K562 (cell line): ENCODE data around the gene PRKAR2B. TPM values are rescaled to one million over a fixed set of nuclear protein-coding genes. Genes with fewer than 3 reads are reported as not detected.

Experiments
- CC2D1A ChIP-seq: fragments of 450-650 bp; IDR thresholded peaks from 2 replicates; pipeline ENCODE4 v1.6.1; 2017; ENCODE audit warnings: mild to moderate bottlenecking
- COPS2 ChIP-seq: fragments of 450-650 bp; conservative IDR thresholded peaks from 2 replicates; pipeline ENCODE4 v1.6.1; 2016; ENCODE audit warnings: mild to moderate bottlenecking, moderate library complexity
- FOXA1 ChIP-seq: fragments of 450-650 bp; IDR thresholded peaks from 2 replicates; pipeline ENCODE4 v1.6.1; 2016; ENCODE audit warnings: mild to moderate bottlenecking, borderline replicate concordance
- HDGF ChIP-seq: fragments of 450-650 bp; IDR thresholded peaks from 2 replicates; pipeline ENCODE4 v1.6.1; 2016
- HSF4 ChIP-seq: fragments of 250-450 bp; sonication (Bioruptor Pico); IDR thresholded peaks from 2 replicates; pipeline ENCODE4 v2.1.2; 2022; ENCODE audit warnings: mild to moderate bottlenecking, moderate library complexity, borderline replicate concordance
- MECOM ChIP-seq: fragments of 250-450 bp; sonication (Bioruptor Pico); IDR thresholded peaks from 2 replicates; pipeline ENCODE4 v1.8.0; 2022; ENCODE audit warnings: inconsistent platforms
- PCBP1 ChIP-seq: fragments of 200-400 bp; formaldehyde crosslinking; IDR thresholded peaks from 2 replicates; pipeline ENCODE4 v1.6.1; 2018; ENCODE audit warnings: mild to moderate bottlenecking, low read depth, low read length; ENCODE audit not compliant: poor library complexity, severe bottlenecking
- POLR2G ChIP-seq: fragments of 200-400 bp; formaldehyde crosslinking; IDR thresholded peaks from 2 replicates; pipeline ENCODE4 v1.6.1; 2017; ENCODE audit warnings: low read depth, mild to moderate bottlenecking, antibody characterized with exemption, low read length, moderate library complexity
- RBBP5 ChIP-seq: fragments of 200-600 bp; sonication (generic); IDR thresholded peaks from 2 replicates; pipeline ENCODE4 v1.6.1; 2012; ENCODE audit warnings: borderline replicate concordance, mild to moderate bottlenecking, low read length, control low read depth, inconsistent platforms; ENCODE audit not compliant: insufficient read depth, poor library complexity, severe bottlenecking
- RNF2 ChIP-seq: sonication (generic); IDR thresholded peaks from 2 replicates; pipeline ENCODE4 v1.6.1; 2016
- SIRT6 ChIP-seq: IDR thresholded peaks from one replicate; pipeline ENCODE4 v1.6.1; 2012; ENCODE audit warnings: low read depth, mild to moderate bottlenecking, control low read depth, inconsistent platforms, low read length, moderate library complexity
- SMARCA5 ChIP-seq: fragments of 450-650 bp; IDR thresholded peaks from 2 replicates; pipeline ENCODE4 v1.6.1; 2016
- SMARCB1 ChIP-seq: IDR thresholded peaks from 2 replicates; pipeline ENCODE4 v1.6.1; 2011; ENCODE audit warnings: improper control_type of control experiment, low read depth; ENCODE audit not compliant: insufficient read length
- TCF7L2 ChIP-seq: fragments of 150-350 bp; IDR thresholded peaks from 2 replicates; pipeline ENCODE4 v1.6.1; 2016; ENCODE audit warnings: low read depth, mild to moderate bottlenecking, low read length, moderate library complexity
- ZNF174 ChIP-seq: fragments of 250-450 bp; sonication (Bioruptor Pico); IDR thresholded peaks from 2 replicates; pipeline ENCODE4 v1.4.0; 2020; ENCODE audit warnings: mild to moderate bottlenecking
- ZNF184 ChIP-seq: sonication (generic); formaldehyde crosslinking; IDR thresholded peaks from 2 replicates; pipeline ENCODE4 v1.5.0; 2020; ENCODE audit warnings: missing genetic modification reagents
- ZNF347 ChIP-seq: fragments of 450-650 bp; formaldehyde crosslinking; IDR thresholded peaks from 2 replicates; pipeline ENCODE4 v1.4.0; 2020; ENCODE audit warnings: low read depth, mild to moderate bottlenecking, moderate library complexity
- ZNF75A ChIP-seq: fragments of 450-650 bp; formaldehyde crosslinking; IDR thresholded peaks from 2 replicates; pipeline ENCODE4 v1.4.0; 2020; ENCODE audit warnings: mild to moderate bottlenecking
- polyA plus RNA-seq, 8 experiments: library from polyadenylated mRNA; depleted of rRNA in 4 of 8; stranded (reverse) in 5 of 8; unstranded in 3 of 8; fragments of >200 nt; fragmentation: Nextera tagmentation in 2 of 8; fragmentation: Illumina TruSeq in 1 of 8; extraction: Ambion mirVana in 2 of 8; extraction: Trizol in 1 of 8; gene quantifications; 2 replicates each; pipeline versions ENCODE4 v1.2.1 to v1.2.3, GENCODE V29; 2011 to 2014; ENCODE audit warnings: inconsistent platforms in 1 of 8, missing spikeins in 1 of 8
- total RNA-seq, 7 experiments: library from RNA; depleted of rRNA in 6 of 7; stranded (reverse); fragments of >200 nt in 6 of 7; fragmentation: Illumina TruSeq in 2 of 7; extraction: Trizol in 2 of 7; gene quantifications; 2 replicates each; pipeline versions ENCODE4 v1.2.1 to v1.2.3, GENCODE V29; 2011 to 2021; ENCODE audit warnings: low replicate concordance in 1 of 7
- TF ChIP-seq, protein P1 (sequence below), 2 experiments: fragments of 250-450 bp in 1 of 2; fragments of 450-650 bp in 1 of 2; sonication (Bioruptor Pico) in 1 of 2; IDR thresholded peaks; 2 replicates each; pipeline versions ENCODE4 v1.6.1 to v1.8.0; 2016 to 2021; ENCODE audit warnings: mild to moderate bottlenecking in 2 of 2, moderate library complexity in 2 of 2, missing compliant biosample characterization in 1 of 2, missing genetic modification characterization in 1 of 2
- TF ChIP-seq, protein P2 (sequence below): fragments of 450-650 bp; IDR thresholded peaks from 2 replicates; pipeline ENCODE4 v1.6.1; 2016; ENCODE audit warnings: antibody characterized with exemption
- TF ChIP-seq, protein P3 (sequence below): fragments of 250-450 bp; sonication (Bioruptor Pico); IDR thresholded peaks from 2 replicates; pipeline ENCODE4 v1.4.0; 2020; ENCODE audit warnings: mild to moderate bottlenecking
- TF ChIP-seq, protein P4 (sequence below), 2 experiments: fragments of 450-650 bp in 1 of 2; sonication (generic) in 1 of 2; formaldehyde crosslinking in 1 of 2; IDR thresholded peaks in 1 of 2; conservative IDR thresholded peaks in 1 of 2; 2 replicates each; pipeline versions ENCODE4 v1.6.1 to v1.8.1; 2016 to 2023; ENCODE audit warnings: mild to moderate bottlenecking in 2 of 2, moderate library complexity in 2 of 2, inconsistent platforms in 1 of 2, missing genetic modification reagents in 1 of 2
- TF ChIP-seq, protein P5 (sequence below): fragments of 450-650 bp; formaldehyde crosslinking; IDR thresholded peaks from 2 replicates; pipeline ENCODE4 v1.4.0; 2020; ENCODE audit warnings: mild to moderate bottlenecking, moderate library complexity

Gene PRKAR2B
- total and polyA plus RNA-seq, 9 of the 15 experiments (the other 6 are each of a cell fraction or from before 2014, with no cell fraction given) = 59.0 to 173 (median 129) TPM

DNA sequence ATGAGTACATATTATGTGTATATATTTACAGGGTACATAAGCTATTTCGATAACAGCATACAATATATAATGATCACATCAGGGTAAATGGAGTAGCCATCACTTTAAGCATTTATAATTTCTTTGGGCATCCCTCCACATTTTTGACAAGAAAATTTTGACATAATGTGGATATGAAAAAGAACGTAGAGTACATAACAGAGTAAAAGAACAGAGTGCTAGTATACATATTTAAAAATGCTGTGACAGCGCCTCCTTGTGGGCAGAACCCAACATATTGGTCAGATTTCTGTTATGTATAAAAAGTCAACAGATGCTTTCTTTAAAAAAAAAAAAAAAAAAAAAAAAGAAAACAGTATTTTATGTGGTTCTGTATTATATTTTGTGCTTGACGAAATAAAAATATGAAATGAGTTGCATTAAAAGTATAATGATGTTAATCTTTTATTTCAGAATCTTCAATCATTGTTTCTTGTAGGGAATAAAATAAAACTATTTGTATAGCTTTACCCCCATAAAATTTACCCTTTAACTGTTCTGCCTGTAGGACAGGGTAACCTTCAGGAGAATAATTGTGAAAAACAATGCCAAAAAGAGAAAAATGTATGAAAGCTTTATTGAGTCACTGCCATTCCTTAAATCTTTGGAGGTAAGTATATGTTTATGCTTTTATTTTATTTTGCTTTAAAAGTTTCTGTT is 106.0 kb downstream of the PRKAR2B start (continued):
- TF ChIP-seq HDGF (no peak), TCF7L2 (no peak), SIRT6 (no peak), SMARCA5 (no peak), RNF2 (no peak), PCBP1 (no peak), RBBP5 (no peak), FOXA1 (no peak), ZNF347 (CRISPR knock-in tag) (no peak), HSF4 (CRISPR knock-in tag) (peak; percentile 35; the same call in 1 of the 2 replicates), ZNF75A (no peak), POLR2G (no peak), CC2D1A (peak; percentile 71), MECOM (CRISPR knock-in tag) (0 out of 2 replicates have a peak, but pooled peaks have one; percentile 60), ZNF184 (no peak), SMARCB1 (no peak), ZNF174 (CRISPR knock-in tag) (no peak), COPS2 (no peak)
- TF ChIP-seq, protein P1, sequence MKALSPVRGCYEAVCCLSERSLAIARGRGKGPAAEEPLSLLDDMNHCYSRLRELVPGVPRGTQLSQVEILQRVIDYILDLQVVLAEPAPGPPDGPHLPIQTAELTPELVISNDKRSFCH (CRISPR knock-in tag; IDR thresholded peaks at IDR 0.05) = no peak
- TF ChIP-seq, protein P1 (tag; IDR thresholded peaks at IDR 0.05) = no peak
- TF ChIP-seq, protein P2, sequence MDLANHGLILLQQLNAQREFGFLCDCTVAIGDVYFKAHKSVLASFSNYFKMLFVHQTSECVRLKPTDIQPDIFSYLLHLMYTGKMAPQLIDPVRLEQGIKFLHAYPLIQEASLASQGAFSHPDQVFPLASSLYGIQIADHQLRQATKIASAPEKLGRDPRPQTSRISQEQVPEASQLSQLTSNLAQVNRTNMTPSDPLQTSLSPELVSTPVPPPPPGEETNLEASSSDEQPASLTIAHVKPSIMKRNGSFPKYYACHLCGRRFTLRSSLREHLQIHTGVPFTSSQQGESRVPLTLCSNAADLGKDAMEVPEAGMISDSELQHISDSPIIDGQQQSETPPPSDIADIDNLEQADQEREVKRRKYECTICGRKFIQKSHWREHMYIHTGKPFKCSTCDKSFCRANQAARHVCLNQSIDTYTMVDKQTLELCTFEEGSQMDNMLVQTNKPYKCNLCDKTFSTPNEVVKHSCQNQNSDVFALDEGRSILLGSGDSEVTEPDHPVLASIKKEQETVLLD = no peak
- TF ChIP-seq, protein P3, sequence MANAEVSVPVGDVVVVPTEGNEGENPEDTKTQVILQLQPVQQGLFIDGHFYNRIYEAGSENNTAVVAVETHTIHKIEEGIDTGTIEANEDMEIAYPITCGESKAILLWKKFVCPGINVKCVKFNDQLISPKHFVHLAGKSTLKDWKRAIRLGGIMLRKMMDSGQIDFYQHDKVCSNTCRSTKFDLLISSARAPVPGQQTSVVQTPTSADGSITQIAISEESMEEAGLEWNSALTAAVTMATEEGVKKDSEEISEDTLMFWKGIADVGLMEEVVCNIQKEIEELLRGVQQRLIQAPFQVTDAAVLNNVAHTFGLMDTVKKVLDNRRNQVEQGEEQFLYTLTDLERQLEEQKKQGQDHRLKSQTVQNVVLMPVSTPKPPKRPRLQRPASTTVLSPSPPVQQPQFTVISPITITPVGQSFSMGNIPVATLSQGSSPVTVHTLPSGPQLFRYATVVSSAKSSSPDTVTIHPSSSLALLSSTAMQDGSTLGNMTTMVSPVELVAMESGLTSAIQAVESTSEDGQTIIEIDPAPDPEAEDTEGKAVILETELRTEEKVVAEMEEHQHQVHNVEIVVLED = no peak
- TF ChIP-seq, protein P4, sequence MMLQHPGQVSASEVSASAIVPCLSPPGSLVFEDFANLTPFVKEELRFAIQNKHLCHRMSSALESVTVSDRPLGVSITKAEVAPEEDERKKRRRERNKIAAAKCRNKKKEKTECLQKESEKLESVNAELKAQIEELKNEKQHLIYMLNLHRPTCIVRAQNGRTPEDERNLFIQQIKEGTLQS (IDR thresholded peaks at IDR 0.05) = no peak
- TF ChIP-seq, protein P4 (CRISPR knock-in tag; conservative IDR thresholded peaks at IDR 0.05) = no peak
- TF ChIP-seq, protein P5, sequence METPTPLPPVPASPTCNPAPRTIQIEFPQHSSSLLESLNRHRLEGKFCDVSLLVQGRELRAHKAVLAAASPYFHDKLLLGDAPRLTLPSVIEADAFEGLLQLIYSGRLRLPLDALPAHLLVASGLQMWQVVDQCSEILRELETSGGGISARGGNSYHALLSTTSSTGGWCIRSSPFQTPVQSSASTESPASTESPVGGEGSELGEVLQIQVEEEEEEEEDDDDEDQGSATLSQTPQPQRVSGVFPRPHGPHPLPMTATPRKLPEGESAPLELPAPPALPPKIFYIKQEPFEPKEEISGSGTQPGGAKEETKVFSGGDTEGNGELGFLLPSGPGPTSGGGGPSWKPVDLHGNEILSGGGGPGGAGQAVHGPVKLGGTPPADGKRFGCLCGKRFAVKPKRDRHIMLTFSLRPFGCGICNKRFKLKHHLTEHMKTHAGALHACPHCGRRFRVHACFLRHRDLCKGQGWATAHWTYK (CRISPR knock-in tag) = no peak
